ENCODE data around the gene ZNF765. TPM values are rescaled to one million over a fixed set of nuclear protein-coding genes. Genes with fewer than 3 reads are reported as not detected.

ZNF765 gene
- 11.0 and 13.1 TPM in 2 replicates for total RNA-seq

DNA sequence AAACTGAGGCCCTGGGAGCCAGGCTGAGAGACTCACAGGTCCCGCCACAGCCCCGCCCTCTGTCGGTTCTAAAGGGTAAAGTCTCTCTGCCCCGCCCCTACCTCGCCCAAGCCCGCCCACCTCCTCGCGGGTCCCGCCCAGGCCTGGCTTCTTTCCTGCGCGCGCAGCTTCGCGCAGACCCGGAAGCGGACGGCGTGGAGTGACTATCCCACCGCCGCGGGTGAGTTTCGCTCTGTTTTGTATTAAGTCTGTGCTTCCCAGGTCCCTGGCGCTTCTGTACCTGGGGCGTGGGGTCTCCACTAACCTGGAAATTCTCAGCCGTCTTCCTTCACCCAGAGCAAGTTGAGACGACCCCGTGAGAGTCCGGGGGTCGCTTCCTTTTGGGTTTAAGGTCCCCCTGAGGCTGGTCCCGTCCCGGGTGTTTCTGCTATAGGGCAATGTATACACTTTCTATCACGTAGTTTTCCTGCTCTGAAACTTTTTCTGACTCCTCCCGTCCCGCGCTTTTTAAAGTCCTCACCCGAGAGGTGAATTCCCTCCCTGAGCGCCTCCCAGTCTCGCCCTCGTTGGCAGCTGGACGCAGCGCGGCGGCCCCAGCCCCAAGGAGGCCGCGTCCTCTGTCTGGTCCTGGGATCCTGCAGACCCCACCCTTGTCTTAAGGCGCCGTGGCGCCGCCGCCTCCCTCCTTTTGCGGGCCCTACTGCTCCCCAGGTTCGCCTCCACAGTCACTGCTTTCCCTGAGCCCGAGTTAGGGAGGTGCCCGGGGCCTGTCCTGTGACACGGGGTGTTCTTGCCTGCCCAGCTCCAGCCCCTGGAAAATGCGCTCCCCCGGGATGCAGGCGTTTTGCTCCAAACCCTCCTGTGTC, at the start of gene ZNF765:
TSS of gene ZNF765 (plus strand) at position 176 of the 866 bp plus-strand sequence. CDS start 2,867 bp downstream, outside the sequence.

DNA sequence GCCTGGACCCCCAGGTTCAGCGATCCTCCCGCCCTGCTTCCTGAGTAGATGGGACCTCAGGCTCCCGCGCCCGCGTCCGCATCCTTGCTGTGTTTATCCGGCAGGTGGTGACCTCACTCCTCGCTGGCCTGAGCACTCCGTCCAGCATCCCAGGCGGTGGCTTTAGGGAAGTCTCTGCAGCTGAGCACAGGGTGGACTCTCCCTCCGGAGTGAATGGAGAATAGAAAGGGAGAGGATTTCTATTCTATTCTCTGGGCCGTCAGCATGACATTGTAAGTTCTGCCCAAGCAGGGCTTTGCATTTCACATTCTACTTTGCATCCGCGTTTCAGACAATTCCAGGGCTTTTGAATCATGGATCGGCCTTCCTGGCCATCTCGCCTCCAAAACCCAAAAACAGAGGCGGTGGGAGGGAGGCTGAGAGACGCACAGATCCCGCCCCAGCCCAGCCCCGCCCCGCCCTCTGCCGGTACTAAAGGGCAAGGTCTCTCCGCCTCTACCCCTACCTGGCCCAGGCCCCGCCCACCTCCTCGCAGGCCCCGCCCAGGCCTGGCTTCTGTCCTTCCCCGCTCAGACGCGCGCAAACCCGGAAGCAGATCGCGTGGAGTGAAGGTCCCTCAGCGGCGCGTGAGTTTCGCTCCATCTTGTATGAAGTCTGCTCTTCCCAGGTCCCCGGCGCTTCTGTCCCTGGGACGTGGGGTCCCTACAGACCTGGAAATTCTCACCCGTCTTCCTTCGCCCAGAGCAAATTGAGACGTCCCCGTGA, 29.6 kb upstream of the ZNF765 start, which contains the start of gene ZNF525:
TSS of gene ZNF525 (plus strand) at position 572 of the 765 bp plus-strand sequence. CDS start 6,577 bp downstream, outside the sequence.

DNA sequence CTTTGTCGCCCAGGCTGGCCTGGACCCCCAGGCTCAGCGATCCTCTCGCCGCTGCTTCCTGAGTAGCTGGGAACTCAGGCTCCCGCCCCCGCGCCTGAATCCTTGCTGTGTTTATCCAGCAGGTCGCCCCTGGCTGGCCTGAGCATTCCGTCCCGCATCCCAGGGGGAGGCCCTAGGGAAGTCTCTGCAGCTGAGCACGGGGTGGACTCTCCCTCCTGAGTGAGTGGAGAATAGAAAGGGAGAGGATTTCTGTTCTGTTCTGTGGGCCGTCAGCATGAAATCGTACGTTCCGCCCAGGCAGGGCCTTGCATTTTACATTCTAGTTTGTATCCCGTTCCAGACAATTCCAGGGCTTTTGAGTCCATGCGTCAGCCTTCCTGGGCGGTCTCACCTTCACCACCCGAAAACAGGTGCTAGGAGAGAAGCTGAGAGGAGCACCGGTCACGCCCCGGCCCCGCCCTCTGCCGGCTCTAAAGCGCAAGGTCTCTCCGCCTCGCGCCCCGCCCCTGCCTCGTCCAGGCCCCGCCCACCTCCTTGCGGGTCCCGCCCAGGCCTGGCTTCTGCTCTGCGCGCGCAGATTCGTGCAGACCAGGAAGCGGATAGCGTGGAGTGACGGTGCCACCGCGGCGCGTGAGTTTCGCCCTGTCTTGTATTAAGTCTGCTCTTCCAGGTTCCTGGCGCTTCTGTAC, 36.6 kb downstream of the ZNF765 start, which contains the start of gene ZNF761:
TSS of gene ZNF761 (plus strand) at position 586 of the 689 bp plus-strand sequence. CDS start 15,285 bp downstream, outside the sequence.

DNA sequence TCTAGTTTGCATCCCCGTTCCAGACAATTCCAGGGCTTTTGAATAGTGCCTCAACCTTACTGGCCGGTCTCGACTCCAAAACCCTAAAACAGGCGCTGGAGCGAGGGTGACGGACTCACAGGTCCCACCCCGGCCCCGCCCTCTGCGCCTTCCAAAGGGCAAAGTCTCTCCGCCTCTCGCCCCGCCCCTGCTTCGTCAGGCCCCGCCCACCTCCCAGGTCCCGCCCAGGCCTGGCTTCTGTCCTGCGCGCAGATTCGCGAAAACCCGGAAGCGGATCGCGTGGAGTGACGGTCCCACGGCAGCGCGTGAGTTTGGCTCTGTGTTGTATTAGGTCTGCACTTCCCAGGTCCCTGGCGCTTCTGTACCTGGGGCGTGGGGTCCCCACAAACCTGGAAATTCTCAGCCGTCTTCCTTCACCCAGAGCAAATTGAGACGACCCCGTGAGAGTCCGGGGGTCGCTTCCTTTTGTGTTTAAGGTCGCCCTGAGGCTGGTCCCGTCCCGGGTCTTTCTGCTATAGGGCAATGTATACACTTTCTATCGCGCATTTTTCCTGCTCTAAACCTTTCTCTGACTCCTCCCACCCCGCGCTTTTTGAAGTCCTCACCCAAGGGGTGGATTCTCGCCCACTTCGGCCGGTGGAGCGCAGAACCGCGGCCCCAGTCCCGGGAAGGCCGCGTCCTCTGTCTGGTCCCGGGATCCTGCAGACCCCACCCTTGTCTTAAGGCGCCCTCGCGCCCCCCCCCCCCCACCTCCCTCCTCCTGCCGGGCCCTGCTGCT, 72.7 kb downstream of the ZNF765 start, which contains the start of gene ZNF813:
TSS of gene ZNF813 (plus strand) at position 249 of the 778 bp plus-strand sequence. CDS start 16,090 bp downstream, outside the sequence.

Small RNAs within 50 kb of the gene (small RNA-seq; reads per million reads assigned to genes)
- not detected for gene RPL39P36

Other genes with a start within 250 kb of the ZNF765 start
- gene ZNF347, start 236.1 kb upstream of the ZNF765 start, total RNA-seq = 4.8 and 7.6 TPM in 2 replicates
- gene ZNF665, start 201.8 kb upstream of the ZNF765 start, total RNA-seq = 3.7 and 4.8 TPM in 2 replicates
- 11.1 and 12.5 TPM in 2 replicates for gene ZNF677, start 140.3 kb upstream of the ZNF765 start, total RNA-seq
- gene VN1R2, start 136.9 kb upstream of the ZNF765 start, total RNA-seq = not detected in 2 replicates
- not detected in 2 replicates for gene VN1R4, start 127.4 kb upstream of the ZNF765 start, total RNA-seq
- 4.8 and 6.6 TPM in 2 replicates for gene ZNF845, start 61.4 kb upstream of the ZNF765 start, total RNA-seq
- 2.0 and 3.3 TPM in 2 replicates for gene ZNF525, start 29.4 kb upstream of the ZNF765 start, total RNA-seq
- 9.8 and 11.0 TPM in 2 replicates for gene ZNF761, start 36.8 kb downstream of the ZNF765 start, total RNA-seq
- 2.9 and 3.3 TPM in 2 replicates for gene ZNF813, start 72.6 kb downstream of the ZNF765 start, total RNA-seq
- 7.8 and 9.2 TPM in 2 replicates for gene ZNF331, start 143.0 kb downstream of the ZNF765 start, total RNA-seq
- not detected in 2 replicates for gene DPRX, start 236.8 kb downstream of the ZNF765 start, total RNA-seq